HEK293 (cell line): ENCODE measurements around the gene SMAD7.

Source experiments
- CTCF ChIA-PET: fragments of 350-600 bp; formaldehyde crosslinking; extraction: SDS; loops from one replicate; lab custom pipeline; 2021; ENCODE audit warnings: antibody characterized with exemption; lab: Yijun Ruan, JAX
- POLR2A ChIA-PET: fragments of 300-600 bp; formaldehyde crosslinking; extraction: SDS; loops from one replicate; lab custom pipeline; 2020; ENCODE audit warnings: antibody characterized with exemption, inconsistent platforms; lab: Yijun Ruan, JAX
- H3K27ac ChIP-seq: fragments of 200-500 bp; sonication (Bioruptor generic); 2 replicates; pipeline ENCODE4 v1.5.1; 2014; ENCODE audit warnings: low read depth, low read length, control low read depth, inconsistent platforms; ENCODE audit errors: extremely low read depth
- H3K36me3 ChIP-seq, 2 experiments: fragments of 200-500 bp in 1 of 2; sonication (Bioruptor generic) in 1 of 2; 1 replicate in 1 of 2; 2 replicates in 1 of 2; pipeline ENCODE4 v1.5.1; 2014 to 2017; ENCODE audit warnings: inconsistent platforms in 2 of 2, low read length in 2 of 2; ENCODE audit not compliant: control insufficient read depth in 2 of 2, insufficient read depth in 1 of 2
- H3K4me1 ChIP-seq: fragments of 200-500 bp; sonication (Bioruptor generic); 2 replicates; pipeline ENCODE4 v1.5.1; 2014; ENCODE audit warnings: mild to moderate bottlenecking, low read length, inconsistent platforms; ENCODE audit not compliant: control insufficient read depth, insufficient read depth
- H3K4me3 ChIP-seq: 2 replicates; pipeline ENCODE4 v1.5.1; 2011; ENCODE audit warnings: low read depth, mild to moderate bottlenecking, control low read depth, low read length, moderate library complexity
- H3K9me3 ChIP-seq: fragments of 200-500 bp; sonication (Bioruptor generic); 2 replicates; pipeline ENCODE4 v1.5.1; 2014; ENCODE audit warnings: low read depth, low read length, inconsistent platforms; ENCODE audit not compliant: control insufficient read depth, insufficient read depth
- MZF1 ChIP-seq: fragments of 450-650 bp; formaldehyde crosslinking; IDR thresholded peaks from 2 replicates; pipeline ENCODE4 v1.5.1; 2017; ENCODE audit warnings: missing biosample characterization, missing genetic modification characterization, borderline replicate concordance
- SETDB1 ChIP-seq: IDR thresholded peaks from one replicate; pipeline ENCODE4 v1.6.1; 2017; ENCODE audit warnings: mild to moderate bottlenecking, low read length, moderate library complexity, mixed read lengths; ENCODE audit not compliant: insufficient read length
- TRIM28 ChIP-seq: IDR thresholded peaks from 2 replicates; pipeline ENCODE4 v1.6.1; 2011; ENCODE audit warnings: low read length, control low read depth, borderline replicate concordance
- ZBTB17 ChIP-seq: fragments of 450-650 bp; formaldehyde crosslinking; IDR thresholded peaks from 2 replicates; pipeline ENCODE4 v1.5.1; 2016; ENCODE audit warnings: missing biosample characterization, missing genetic modification characterization
- ZNF184 ChIP-seq: fragments of 450-650 bp; IDR thresholded peaks from 2 replicates; pipeline ENCODE4 v1.5.1; 2018; ENCODE audit warnings: missing biosample characterization, mild to moderate bottlenecking, missing genetic modification characterization
- ZNF266 ChIP-seq: fragments of 450-650 bp; formaldehyde crosslinking; IDR thresholded peaks from 2 replicates; pipeline ENCODE4 v1.5.1; 2016; ENCODE audit warnings: missing biosample characterization, missing genetic modification characterization, low read depth
- ZNF366 ChIP-seq: fragments of 450-650 bp; formaldehyde crosslinking; conservative IDR thresholded peaks from 2 replicates; pipeline ENCODE4 v1.5.1; 2016; ENCODE audit warnings: missing biosample characterization, missing genetic modification characterization
- ZNF433 ChIP-seq: fragments of 450-650 bp; formaldehyde crosslinking; IDR thresholded peaks from 2 replicates; pipeline ENCODE4 v1.5.1; 2016; ENCODE audit warnings: missing biosample characterization, missing genetic modification characterization, low read depth
- ZNF560 ChIP-seq: fragments of 450-650 bp; formaldehyde crosslinking; IDR thresholded peaks from 2 replicates; pipeline ENCODE4 v1.5.1; 2017; ENCODE audit warnings: missing biosample characterization, missing genetic modification characterization, borderline replicate concordance
- ZNF580 ChIP-seq: fragments of 450-650 bp; formaldehyde crosslinking; IDR thresholded peaks from 2 replicates; pipeline ENCODE4 v1.5.1; 2016; ENCODE audit warnings: missing biosample characterization, missing genetic modification characterization
- ZNF623 ChIP-seq: fragments of 450-650 bp; formaldehyde crosslinking; IDR thresholded peaks from 2 replicates; pipeline ENCODE4 v1.5.1; 2016; ENCODE audit warnings: missing biosample characterization, missing genetic modification characterization
- ZNF654 ChIP-seq: fragments of 450-650 bp; formaldehyde crosslinking; IDR thresholded peaks from 2 replicates; pipeline ENCODE4 v1.5.1; 2016; ENCODE audit warnings: low read depth, missing biosample characterization, missing genetic modification characterization
- ZNF658 ChIP-seq: fragments of 450-650 bp; formaldehyde crosslinking; IDR thresholded peaks from 2 replicates; pipeline ENCODE4; 2016; ENCODE audit warnings: missing biosample characterization, missing genetic modification characterization
- ZNF768 ChIP-seq: fragments of 450-650 bp; formaldehyde crosslinking; IDR thresholded peaks from 2 replicates; pipeline ENCODE4 v1.5.1; 2018; ENCODE audit warnings: missing biosample characterization, mild to moderate bottlenecking, missing genetic modification characterization
- ZSCAN16 ChIP-seq: fragments of 450-650 bp; formaldehyde crosslinking; IDR thresholded peaks from 2 replicates; pipeline ENCODE4 v1.5.1; 2016; ENCODE audit warnings: missing biosample characterization, missing genetic modification characterization
- ZSCAN4 ChIP-seq: fragments of 450-650 bp; formaldehyde crosslinking; IDR thresholded peaks from 2 replicates; pipeline ENCODE4 v1.5.1; 2017; ENCODE audit warnings: missing biosample characterization, missing genetic modification characterization
- TF ChIP-seq, protein P1 (sequence below): fragments of 450-650 bp; formaldehyde crosslinking; IDR thresholded peaks from 2 replicates; pipeline ENCODE4 v1.5.1; 2016; ENCODE audit warnings: missing biosample characterization, missing genetic modification characterization

SMAD7 gene

DNA sequence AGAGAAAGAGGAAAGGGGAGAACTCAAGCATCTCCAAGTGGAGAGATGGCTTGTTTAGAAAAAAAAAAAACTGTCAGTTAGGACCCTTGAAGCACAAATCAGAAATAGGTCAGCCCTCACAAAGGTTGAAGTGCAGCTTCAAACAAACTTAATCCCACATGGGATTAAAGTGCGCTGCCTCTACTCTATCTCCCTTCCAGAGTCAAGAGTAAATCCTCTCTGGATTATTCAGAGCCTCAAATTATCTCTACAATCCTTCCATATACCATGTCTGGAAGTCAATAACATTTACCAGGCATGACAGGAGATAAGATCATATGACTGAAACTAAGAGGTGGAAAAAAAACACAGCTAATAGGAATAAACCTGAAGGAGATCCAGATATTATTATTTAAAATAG, 69.8 kb downstream of the SMAD7 start:
- CTCF ChIA-PET = interaction anchor here (0.7 kb wide), 1 partner anchor 25 kb away, joined by 3 read pairs; no protein-coding TSS in a partner anchor
- H3K4me1 ChIP-seq = no peaks in the 10 kb centered on the region
- POLR2A ChIA-PET = interaction anchor here (0.7 kb wide), 1 partner anchor 40 kb away, joined by 3 read pairs; no protein-coding TSS in a partner anchor

GRCh38 chr18:48879008-48879431, 71.7 kb downstream of the SMAD7 start:
- no peaks in the 10 kb centered on the region for H3K36me3 ChIP-seq
- ChIA-PET POLR2A (no interaction called here), CTCF (no interaction called here)
- H3K4me3 ChIP-seq = no peak overlapping the region
- H3K4me1 ChIP-seq = no peaks in the 10 kb centered on the region
- no peak overlapping the region for H3K27ac ChIP-seq
- H3K9me3 ChIP-seq = no peaks in the 10 kb centered on the region
- TF ChIP-seq ZSCAN4 (no peak), ZBTB17 (no peak), ZNF654 (no peak), ZSCAN16 (tag by site-specific recombination) (no peak)

More for the DNA sequence above, 69.8 kb downstream of the SMAD7 start:
- Histone ChIP-seq H3K36me3 (no peaks in the 10 kb centered on the region), H3K4me3 (no peak overlapping the region), H3K27ac (no peak overlapping the region), H3K9me3 (no peaks in the 10 kb centered on the region)
- TF ChIP-seq ZNF184 (tag by site-specific recombination) (no peak), ZNF768 (tag by site-specific recombination) (no peak), SETDB1 (peak; percentile 84), ZNF266 (tag by site-specific recombination) (no peak), ZNF580 (tag by site-specific recombination) (no peak), ZNF658 (tag by site-specific recombination) (no peak)

GRCh38 chr18:48878471-48878870, 72.3 kb downstream of the SMAD7 start:
- CTCF ChIA-PET = no interaction called here
- no peak overlapping the region for H3K27ac ChIP-seq
- no peaks in the 10 kb centered on the region for H3K9me3 ChIP-seq
- TF ChIP-seq ZNF433 (tag by site-specific recombination) (no peak), ZNF366 (tag by site-specific recombination) (no peak), TRIM28 (no peak), ZNF623 (tag by site-specific recombination) (no peak)
- TF ChIP-seq, protein P1, sequence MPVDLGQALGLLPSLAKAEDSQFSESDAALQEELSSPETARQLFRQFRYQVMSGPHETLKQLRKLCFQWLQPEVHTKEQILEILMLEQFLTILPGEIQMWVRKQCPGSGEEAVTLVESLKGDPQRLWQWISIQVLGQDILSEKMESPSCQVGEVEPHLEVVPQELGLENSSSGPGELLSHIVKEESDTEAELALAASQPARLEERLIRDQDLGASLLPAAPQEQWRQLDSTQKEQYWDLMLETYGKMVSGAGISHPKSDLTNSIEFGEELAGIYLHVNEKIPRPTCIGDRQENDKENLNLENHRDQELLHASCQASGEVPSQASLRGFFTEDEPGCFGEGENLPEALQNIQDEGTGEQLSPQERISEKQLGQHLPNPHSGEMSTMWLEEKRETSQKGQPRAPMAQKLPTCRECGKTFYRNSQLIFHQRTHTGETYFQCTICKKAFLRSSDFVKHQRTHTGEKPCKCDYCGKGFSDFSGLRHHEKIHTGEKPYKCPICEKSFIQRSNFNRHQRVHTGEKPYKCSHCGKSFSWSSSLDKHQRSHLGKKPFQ = no peak
- no peak overlapping the region for H3K4me3 ChIP-seq
- POLR2A ChIA-PET = no interaction called here
- H3K4me1 ChIP-seq = no peaks in the 10 kb centered on the region
- H3K36me3 ChIP-seq = no peaks in the 10 kb centered on the region

- H3K9me3 ChIP-seq = no peaks in the 10 kb centered on the region
- peaks cover 5% of the 10 kb centered on the region for H3K4me1 ChIP-seq
- CTCF ChIA-PET = no interaction called here
- no peaks in the 10 kb centered on the region for H3K36me3 ChIP-seq
- TF ChIP-seq ZNF560 (tag by site-specific recombination) (no peak), MZF1 (tag by site-specific recombination) (no peak)
- no peak overlapping the region for H3K4me3 ChIP-seq
- H3K27ac ChIP-seq = no peak overlapping the region
- POLR2A ChIA-PET = no interaction called here
Measured at GRCh38 chr18:48877941-48878340, 72.8 kb downstream of the SMAD7 start.
